Neuronal stem cell (in vitro differentiated cells): Measurements from ENCODE around the gene SPATS2L.

ENCODE experiments used
- DNase-seq: peaks from one replicate; pipeline ENCODE4 v3.0.0-alpha.2; 2013; ENCODE audit warnings: low spot score
- H2AFZ ChIP-seq: one replicate; pipeline ENCODE4 v1.6.1; 2013; ENCODE audit warnings: mild to moderate bottlenecking, low read length, inconsistent platforms
- H2AK5ac ChIP-seq: 2 replicates; pipeline ENCODE4 v1.6.1; 2013; ENCODE audit warnings: low read depth, mild to moderate bottlenecking, inconsistent platforms, low read length, moderate library complexity, mixed read lengths
- H2BK120ac ChIP-seq: 2 replicates; pipeline ENCODE4 v1.6.1; 2013; ENCODE audit warnings: low read depth, mild to moderate bottlenecking, inconsistent platforms, low read length, moderate library complexity, mixed read lengths
- H2BK12ac ChIP-seq: one replicate; pipeline ENCODE4 v1.6.1; 2013; ENCODE audit warnings: low read length, inconsistent platforms
- H2BK15ac ChIP-seq: 2 replicates; pipeline ENCODE4 v1.6.1; 2013; ENCODE audit warnings: mild to moderate bottlenecking, low read length, inconsistent platforms, mixed read lengths
- H2BK5ac ChIP-seq: one replicate; pipeline ENCODE4 v1.6.1; 2013; ENCODE audit warnings: inconsistent platforms, mild to moderate bottlenecking, low read length, moderate library complexity
- H3K14ac ChIP-seq: one replicate; pipeline ENCODE4 v1.6.1; 2013; ENCODE audit warnings: low read length, inconsistent platforms
- H3K18ac ChIP-seq: 2 replicates; pipeline ENCODE4 v1.6.1; 2013; ENCODE audit warnings: low read length, inconsistent platforms
- H3K23ac ChIP-seq: 2 replicates; pipeline ENCODE4 v1.6.1; 2013; ENCODE audit warnings: low read depth, mild to moderate bottlenecking, mixed read lengths, low read length, inconsistent platforms; ENCODE audit not compliant: poor library complexity
- H3K27ac ChIP-seq: replicated peaks from 3 replicates; pipeline ENCODE4 v1.5.1; 2013; ENCODE audit warnings: low read length, inconsistent platforms
- H3K27me3 ChIP-seq, 3 experiments: 2 replicates each; pipeline ENCODE4 v1.6.1; 2013; ENCODE audit warnings: low read length in 3 of 3, mild to moderate bottlenecking in 2 of 3, inconsistent platforms in 1 of 3, low read depth in 1 of 3, mixed read lengths in 1 of 3, moderate library complexity in 1 of 3; ENCODE audit not compliant: control insufficient read depth in 3 of 3, insufficient read depth in 3 of 3
- H3K36me3 ChIP-seq, 2 donors: replicated peaks in 1 of 2; 2 replicates each; pipeline ENCODE4 v1.6.1; 2013; ENCODE audit warnings: low read length in 2 of 2; ENCODE audit not compliant: control insufficient read depth in 2 of 2, insufficient read depth in 2 of 2
- H3K4ac ChIP-seq: 2 replicates; pipeline ENCODE4 v1.6.1; 2013; ENCODE audit warnings: inconsistent platforms, mild to moderate bottlenecking, low read length, moderate library complexity
- H3K4me1 ChIP-seq, 2 donors: 1 replicate in 1 of 2; 2 replicates in 1 of 2; pipeline ENCODE4 v1.6.1; 2013; ENCODE audit warnings: low read length in 2 of 2, low read depth in 1 of 2; ENCODE audit not compliant: control insufficient read depth in 2 of 2, insufficient read depth in 1 of 2
- H3K4me2 ChIP-seq: one replicate; pipeline ENCODE4 v1.6.1; 2013; ENCODE audit warnings: mild to moderate bottlenecking, low read length, inconsistent platforms; ENCODE audit not compliant: insufficient read depth, poor library complexity, severe bottlenecking
- H3K4me3 ChIP-seq, 2 donors: 2 replicates each; pipeline ENCODE4 v1.5.1; 2013; ENCODE audit warnings: low read length in 2 of 2, mild to moderate bottlenecking in 2 of 2, inconsistent platforms in 1 of 2, moderate library complexity in 1 of 2
- H3K79me1 ChIP-seq: one replicate; pipeline ENCODE4 v1.6.1; 2013; ENCODE audit warnings: low read depth, mild to moderate bottlenecking, inconsistent platforms, low read length, moderate library complexity
- H3K9ac ChIP-seq: one replicate; pipeline ENCODE4 v1.6.1; 2013; ENCODE audit warnings: mild to moderate bottlenecking, low read depth, low read length, inconsistent platforms; ENCODE audit not compliant: poor library complexity
- H3K9me3 ChIP-seq, 2 donors: replicated peaks in 1 of 2; 2 replicates each; pipeline versions ENCODE3 to v1.6.1; 2013; ENCODE audit warnings: low read length in 2 of 2, mild to moderate bottlenecking in 2 of 2, inconsistent platforms in 1 of 2, low read depth in 1 of 2, mixed read lengths in 1 of 2, moderate library complexity in 1 of 2; ENCODE audit not compliant: control insufficient read depth in 2 of 2, insufficient read depth in 1 of 2
- H4K8ac ChIP-seq: one replicate; pipeline ENCODE4 v1.6.1; 2013; ENCODE audit warnings: low read depth, mild to moderate bottlenecking, inconsistent platforms, low read length, moderate library complexity
- H4K91ac ChIP-seq: one replicate; pipeline ENCODE4 v1.6.1; 2013; ENCODE audit warnings: low read length, low read depth, mild to moderate bottlenecking, inconsistent platforms; ENCODE audit not compliant: poor library complexity
- WGBS, 2 donors: extraction: QIAGEN DNeasy Blood & Tissue Kit; methylation state at CpG; one replicate each; pipeline ENCODE4 v1.1.7; 2013; ENCODE audit warnings: missing lambda C conversion rate in 2 of 2, mixed read lengths in 1 of 2; ENCODE audit not compliant: insufficient read length in 2 of 2, insufficient replicate concordance in 1 of 2; ENCODE audit errors: extremely low coverage in 2 of 2; 5-methylcytosine and 5-hydroxymethylcytosine counted together

SPATS2L gene

GRCh38 chr2:200367155-200367554 lies 60.7 kb downstream of the SPATS2L start:
- H2AFZ ChIP-seq = no peak overlapping the region
- H3K14ac ChIP-seq = no peak overlapping the region
- H2BK12ac ChIP-seq = no peak overlapping the region
- WGBS, 2 donors = no CpG with 5 or more reads among the region's 2 CpGs
- no peak overlapping the region for H3K23ac ChIP-seq
- no peak overlapping the region for H3K9ac ChIP-seq
- peaks cover 2 to 23% of the 10 kb centered on the region in 2 donors for H3K4me1 ChIP-seq
- no peak overlapping the region for H3K27ac ChIP-seq
- no peak overlapping the region for H3K4ac ChIP-seq
- no peak overlapping the region for H3K4me2 ChIP-seq
- H2BK120ac ChIP-seq = no peak overlapping the region
- H3K18ac ChIP-seq = no peak overlapping the region
- H4K8ac ChIP-seq = no peak overlapping the region
- H3K79me1 ChIP-seq = no peaks in the 10 kb centered on the region
- H4K91ac ChIP-seq = no peak overlapping the region
- no peak overlapping the region for H2BK5ac ChIP-seq
- H3K36me3 ChIP-seq = peaks cover 0 to 1% of the 10 kb centered on the region in 2 donors
- H2BK15ac ChIP-seq = no peak overlapping the region
- H3K4me3 ChIP-seq = no peak overlapping the region
- no peak for DNase-seq
- no peak overlapping the region for H2AK5ac ChIP-seq
- H3K9me3 ChIP-seq = no peaks in the 10 kb centered on the region
- H3K27me3 ChIP-seq = no peaks in the 10 kb centered on the region

GRCh38 chr2:200369886-200370285 lies 63.4 kb downstream of the SPATS2L start:
- Histone ChIP-seq H3K14ac (no peak overlapping the region), H4K91ac (no peak overlapping the region)
- DNase-seq = no peak

GRCh38 chr2:200373231-200373630 lies 66.7 kb downstream of the SPATS2L start:
- DNase-seq = no peak
- no peak overlapping the region for H2BK12ac ChIP-seq
- H3K27me3 ChIP-seq = no peaks in the 10 kb centered on the region
- no peak overlapping the region for H4K91ac ChIP-seq
- no peak overlapping the region for H2AK5ac ChIP-seq
- H3K27ac ChIP-seq = no peak overlapping the region
- H2BK15ac ChIP-seq = no peak overlapping the region
- H3K14ac ChIP-seq = no peak overlapping the region
- no peak overlapping the region for H3K9ac ChIP-seq
- no peak overlapping the region for H4K8ac ChIP-seq
- peaks cover 0 to 3% of the 10 kb centered on the region in 2 donors for H3K36me3 ChIP-seq
- no peak overlapping the region for H2BK5ac ChIP-seq
- H3K18ac ChIP-seq = no peak overlapping the region
- WGBS, 2 donors = no CpG with 5 or more reads among the region's 3 CpGs
- no peak overlapping the region for H2BK120ac ChIP-seq
- no peak overlapping the region for H3K23ac ChIP-seq
- no peak overlapping the region for H3K4ac ChIP-seq
- H3K79me1 ChIP-seq = no peaks in the 10 kb centered on the region
- H3K4me3 ChIP-seq = no peak overlapping the region
- no peak overlapping the region for H3K4me2 ChIP-seq
- H3K4me1 ChIP-seq = peaks cover 3% of the 10 kb centered on the region in 2 donors
- no peaks in the 10 kb centered on the region for H3K9me3 ChIP-seq
- H2AFZ ChIP-seq = no peak overlapping the region

More at GRCh38 chr2:200369886-200370285, 63.4 kb downstream of the SPATS2L start:
- no CpG with 5 or more reads among the region's 2 CpGs for WGBS, 2 donors
- no peaks in the 10 kb centered on the region for H3K27me3 ChIP-seq
- H3K4me3 ChIP-seq = no peak overlapping the region
- H4K8ac ChIP-seq = no peak overlapping the region
- H3K9ac ChIP-seq = no peak overlapping the region
- H2BK120ac ChIP-seq = no peak overlapping the region
- peaks cover 0 to 3% of the 10 kb centered on the region in 2 donors for H3K36me3 ChIP-seq
- H2AFZ ChIP-seq = no peak overlapping the region
- H3K79me1 ChIP-seq = no peaks in the 10 kb centered on the region
- H3K4ac ChIP-seq = no peak overlapping the region
- no peak overlapping the region for H2BK12ac ChIP-seq
- H3K4me1 ChIP-seq = peaks cover 0 to 20% of the 10 kb centered on the region in 2 donors
- H2BK5ac ChIP-seq = no peak overlapping the region
- H2BK15ac ChIP-seq = no peak overlapping the region
- H3K18ac ChIP-seq = no peak overlapping the region
- no peak overlapping the region for H2AK5ac ChIP-seq
- H3K27ac ChIP-seq = no peak overlapping the region
- H3K9me3 ChIP-seq = no peaks in the 10 kb centered on the region
- no peak overlapping the region for H3K23ac ChIP-seq
- H3K4me2 ChIP-seq = no peak overlapping the region

- Histone ChIP-seq H2AFZ (no peak overlapping the region), H2BK5ac (no peak overlapping the region), H3K36me3 (peaks cover 0 to 3% of the 10 kb centered on the region in 2 donors), H3K4me1 (peaks cover 7 to 10% of the 10 kb centered on the region in 2 donors), H2AK5ac (no peak overlapping the region), H3K79me1 (no peaks in the 10 kb centered on the region), H4K91ac (no peak overlapping the region), H3K9ac (no peak overlapping the region), H2BK120ac (no peak overlapping the region), H2BK12ac (no peak overlapping the region), H2BK15ac (no peak overlapping the region), H3K27me3 (no peaks in the 10 kb centered on the region), H3K23ac (no peak overlapping the region), H3K4ac (no peak overlapping the region), H3K9me3 (no peaks in the 10 kb centered on the region), H4K8ac (no peak overlapping the region), H3K18ac (no peak overlapping the region), H3K4me3 (no peak overlapping the region), H3K14ac (no peak overlapping the region), H3K4me2 (no peak overlapping the region), H3K27ac (no peak overlapping the region)
- DNase-seq = no peak
- WGBS, 2 donors = no CpG with 5 or more reads among the region's 5 CpGs
Measured at GRCh38 chr2:200373973-200374416, 67.5 kb downstream of the SPATS2L start.
